HG03108 (cell line): ENCODE data around the gene NDUFS3.

ENCODE experiments used
- ATAC-seq: cut with Tn5 transposase; IDR thresholded peaks from one replicate; pipeline ENCODE4 v1.9.1; 2021; ENCODE audit warnings: moderate library complexity; ENCODE audit not compliant: unreplicated experiment

Gene NDUFS3

GRCh38 chr11:47628026-47628425, 49.2 kb downstream of the NDUFS3 start:
- no peak for ATAC-seq

- ATAC-seq = no peak
These were observed 52.6 kb downstream of the NDUFS3 start for GRCh38 chr11:47631473-47631872.
